Ovary (tissue), 9 donors: ENCODE data around the gene TBC1D14. TPM values are rescaled to one million over a fixed set of nuclear protein-coding genes. Genes with fewer than 3 reads are reported as not detected.
A peak's percentile ranks its signal among the peaks of the same experiment; 100 is the strongest.

Source experiments
- DNase-seq, 5 donors: peaks; one replicate each; pipeline ENCODE4 v3.0.0-alpha.2; 2019 to 2020
- H3K27ac ChIP-seq, 2 donors: fragments of 200-600 bp; one replicate each; pipeline versions ENCODE4 v1.5.1 to v1.8.0; 2019 to 2022
- H3K27me3 ChIP-seq: fragments of 200-600 bp; one replicate; pipeline ENCODE4 v1.8.0; 2022
- H3K36me3 ChIP-seq: fragments of 200-600 bp; sonication (generic); one replicate; pipeline ENCODE4 v1.5.1; 2019
- H3K4me1 ChIP-seq: one replicate; pipeline ENCODE4 v1.8.1; 2013; ENCODE audit warnings: mild to moderate bottlenecking, moderate library complexity; ENCODE audit not compliant: insufficient read depth
- H3K4me3 ChIP-seq: fragments of 200-600 bp; sonication (generic); one replicate; pipeline ENCODE4 v1.5.1; 2017
- H3K9me3 ChIP-seq, 2 donors: fragments of 200-600 bp in 1 of 2; sonication (generic) in 1 of 2; one replicate each; pipeline versions ENCODE4 v1.5.1 to v1.8.1; 2013 to 2019; ENCODE audit warnings: mild to moderate bottlenecking in 1 of 2, moderate library complexity in 1 of 2
- CTCF ChIP-seq, 3 donors: fragments of 450-650 bp in 2 of 3; fragments of 200-600 bp in 1 of 3; IDR thresholded peaks; one replicate each; pipeline versions ENCODE4 v1.5.1 to v1.8.0; 2016 to 2022; ENCODE audit warnings: antibody characterized with exemption in 3 of 3, mild to moderate bottlenecking in 1 of 3
- EP300 ChIP-seq: sonication (generic); formaldehyde crosslinking; IDR thresholded peaks from one replicate; pipeline ENCODE4 v1.6.1; 2017; ENCODE audit warnings: antibody characterized with exemption
- POLR2A ChIP-seq: fragments of 450-650 bp; IDR thresholded peaks from one replicate; pipeline ENCODE4 v1.6.1; 2017; ENCODE audit warnings: antibody characterized with exemption, mild to moderate bottlenecking, moderate library complexity
- WGBS, 3 donors: extraction: QIAGEN DNeasy Blood & Tissue Kit in 1 of 3; methylation state at CpG; one replicate each; pipeline versions ENCODE4 v1.1.5 to v1.1.7; 2013 to 2017; 5-methylcytosine and 5-hydroxymethylcytosine counted together
- intact Hi-C, 4 donors: fragments of 100-400 bp; cut with DNase I; formaldehyde crosslinking; loops; one replicate each; pipeline versions ENCODE4 v1.11.0 to v1.15.1; 2022 to 2023
- polyA plus RNA-seq, 2 donors: library from polyadenylated mRNA; stranded (reverse); fragments of 200-250 nt in 1 of 2; fragments of 350-450 nt in 1 of 2; fragmentation: Illumina TruSeq in 1 of 2; extraction: RNeasy Lipid Tissue Mini Kit (QIAGEN cat#74804) in 1 of 2; gene quantifications; one replicate each; pipeline ENCODE4 v1.2.3, GENCODE V29; 2013 to 2014
- total RNA-seq, 7 donors: library from RNA; depleted of rRNA in 2 of 7; stranded (reverse); fragments of >200 nt in 2 of 7; fragmentation: NEBNext Ultra II Directional in 3 of 7; extraction: Animal tissue kit (Norgen Biotek cat#: 25700) in 3 of 7; gene quantifications; one replicate each; pipeline versions ENCODE4 v1.1.0 to v1.2.4, GENCODE V29; 2016 to 2023
- donor health status: DM: no; HTN: no; CAD: no; lungs with moderate emphysema.
- donor health status: DM: no; HTN: no; CAD: no.
- donor health status: Bipolar disorder and iron deficiency.
- donor health status: DM: yes; HTN: yes; CAD: no.
- donor health status: DM: no; HTN: no; CAD: no.
- donor health status: DM: yes; HTN: yes; CAD: no.

The TBC1D14 gene
- total and polyA plus RNA-seq, 9 donors, result 19.9 to 40.0 (median 34.4) TPM

GRCh38 chr4:6873792-6874461, 35.7 kb upstream of the TBC1D14 start:
- intact Hi-C loops, result loop anchor here (2.0 to 10.0 kb wide), 4 partner anchors 89 to 153 kb away; partner anchors contain the start of gene KIAA0232 (in 3 of the 4)
- Histone ChIP-seq H3K4me3 (no peak overlapping the region), H3K9me3 (no peaks in the 10 kb centered on the region), H3K36me3 (no peaks in the 10 kb centered on the region), H3K27me3 (no peaks in the 10 kb centered on the region), H3K27ac (no peak overlapping the region), H3K4me1 (no peaks in the 10 kb centered on the region)
- TF ChIP-seq POLR2A (no peak), CTCF (IDR thresholded peaks at IDR 0.05) (peak; percentile 48 to 69 (median 61)), EP300 (no peak)
- DNase-seq, result peak; percentile 62 to 82 (median 74)
- 48 to 63% (median 54%) methylated on average over 3 of the region's 3 CpGs for WGBS, 3 donors

- intact Hi-C loops, result loop anchor here (2.0 to 10.0 kb wide), 4 partner anchors 90 to 154 kb away; partner anchors contain the start of gene KIAA0232 (in 3 of the 4)
- Histone ChIP-seq H3K4me1 (no peaks in the 10 kb centered on the region), H3K36me3 (no peaks in the 10 kb centered on the region), H3K27me3 (no peaks in the 10 kb centered on the region), H3K9me3 (no peaks in the 10 kb centered on the region), H3K4me3 (no peak overlapping the region), H3K27ac (no peak overlapping the region)
- DNase-seq, result no peak
- no peak for TF ChIP-seq EP300
- TF ChIP-seq POLR2A, result no peak
- TF ChIP-seq CTCF (IDR thresholded peaks at IDR 0.05), result no peak
- 94 to 98% (median 98%) methylated on average over 4 of the region's 4 CpGs for WGBS, 3 donors
These were observed 34.6 kb upstream of the TBC1D14 start for GRCh38 chr4:6874981-6875380.

- TF ChIP-seq CTCF (IDR thresholded peaks at IDR 0.05), result no peak
- no peak for TF ChIP-seq EP300
- no peak for TF ChIP-seq POLR2A
- no peaks in the 10 kb centered on the region for H3K36me3 ChIP-seq
- H3K4me3 ChIP-seq, result no peak overlapping the region
- 68 to 82% (median 77%) methylated on average over 4 of the region's 4 CpGs for WGBS, 3 donors
- intact Hi-C loops, result loop anchor here in 2 of 4 donors (2.0 to 10.0 kb wide), 2 partner anchors 91 to 155 kb away; partner anchors contain the start of gene KIAA0232 (in 2 of the 2)
- DNase-seq, result no peak
- no peaks in the 10 kb centered on the region for H3K27me3 ChIP-seq
- H3K4me1 ChIP-seq, result no peaks in the 10 kb centered on the region
- H3K9me3 ChIP-seq, result no peaks in the 10 kb centered on the region
- H3K27ac ChIP-seq, result no peak overlapping the region
These were observed 34.2 kb upstream of the TBC1D14 start for GRCh38 chr4:6875431-6875831.

GRCh38 chr4:6876440-6876839, 33.2 kb upstream of the TBC1D14 start:
- no peak for TF ChIP-seq CTCF (IDR thresholded peaks at IDR 0.05)
- TF ChIP-seq EP300, result no peak
- TF ChIP-seq POLR2A, result no peak
- intact Hi-C loops, result loop anchor here in 2 of 4 donors (10.0 kb wide), 1 partner anchor 92 kb away; the partner anchor contains the start of gene KIAA0232 (in 2 of the 2)
- no peaks in the 10 kb centered on the region for H3K4me1 ChIP-seq
- H3K4me3 ChIP-seq, result no peak overlapping the region
- no peaks in the 10 kb centered on the region for H3K36me3 ChIP-seq
- H3K27ac ChIP-seq, result no peak overlapping the region
- H3K9me3 ChIP-seq, result no peaks in the 10 kb centered on the region
- H3K27me3 ChIP-seq, result no peaks in the 10 kb centered on the region
- DNase-seq, result no peak
- WGBS, 3 donors, result 67 to 80% (median 74%) methylated on average over 5 of the region's 5 CpGs
